VCaP (cell line): ENCODE results near the gene FOXR1.
A peak's percentile ranks its signal among the peaks of the same experiment; 100 is the strongest.

Source experiments
- H3K27ac ChIP-seq: fragments of 450-650 bp; 2 replicates; pipeline ENCODE4 v1.5.1; 2017
- TF ChIP-seq, protein P1 (sequence below): fragments of 450-650 bp; conservative IDR thresholded peaks from 2 replicates; pipeline ENCODE4 v1.5.1; 2017; ENCODE audit warnings: mild to moderate bottlenecking, moderate library complexity

Gene FOXR1

DNA sequence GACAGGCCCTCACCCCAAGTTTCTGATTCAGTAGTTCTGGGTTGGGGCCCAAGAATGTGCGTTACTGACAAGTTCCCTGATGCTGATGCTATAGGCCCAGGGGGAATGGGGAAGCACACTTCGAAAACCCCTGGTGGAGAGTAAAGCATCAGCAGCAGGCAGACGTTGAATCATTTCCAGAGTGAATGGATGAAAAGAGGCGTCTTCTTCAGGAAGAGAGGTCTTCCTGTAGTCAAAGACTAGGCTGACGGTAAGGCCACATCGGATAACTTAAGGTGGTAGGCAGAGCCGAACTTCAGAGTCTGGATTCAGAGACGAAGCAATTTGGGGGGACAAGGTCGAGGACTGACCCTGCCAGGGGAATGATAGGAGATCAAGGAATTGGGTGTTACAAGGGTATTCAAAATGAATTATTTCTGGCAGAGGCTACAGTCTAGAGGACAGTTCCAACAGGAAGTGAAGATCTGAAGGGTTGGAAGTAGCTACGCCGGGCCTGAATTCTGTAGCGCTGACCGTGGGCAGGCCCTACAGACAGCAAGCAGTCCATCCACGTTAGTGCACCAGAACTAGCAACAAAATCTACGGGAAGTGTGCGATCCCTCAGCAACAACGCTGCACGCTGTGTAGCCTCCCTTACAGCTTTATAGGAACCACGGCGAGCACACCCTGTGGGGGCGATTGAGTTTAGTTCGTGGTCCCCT lies 25.5 kb downstream of the FOXR1 start:
- peak overlapping the region; percentile 79 for H3K27ac ChIP-seq

DNA sequence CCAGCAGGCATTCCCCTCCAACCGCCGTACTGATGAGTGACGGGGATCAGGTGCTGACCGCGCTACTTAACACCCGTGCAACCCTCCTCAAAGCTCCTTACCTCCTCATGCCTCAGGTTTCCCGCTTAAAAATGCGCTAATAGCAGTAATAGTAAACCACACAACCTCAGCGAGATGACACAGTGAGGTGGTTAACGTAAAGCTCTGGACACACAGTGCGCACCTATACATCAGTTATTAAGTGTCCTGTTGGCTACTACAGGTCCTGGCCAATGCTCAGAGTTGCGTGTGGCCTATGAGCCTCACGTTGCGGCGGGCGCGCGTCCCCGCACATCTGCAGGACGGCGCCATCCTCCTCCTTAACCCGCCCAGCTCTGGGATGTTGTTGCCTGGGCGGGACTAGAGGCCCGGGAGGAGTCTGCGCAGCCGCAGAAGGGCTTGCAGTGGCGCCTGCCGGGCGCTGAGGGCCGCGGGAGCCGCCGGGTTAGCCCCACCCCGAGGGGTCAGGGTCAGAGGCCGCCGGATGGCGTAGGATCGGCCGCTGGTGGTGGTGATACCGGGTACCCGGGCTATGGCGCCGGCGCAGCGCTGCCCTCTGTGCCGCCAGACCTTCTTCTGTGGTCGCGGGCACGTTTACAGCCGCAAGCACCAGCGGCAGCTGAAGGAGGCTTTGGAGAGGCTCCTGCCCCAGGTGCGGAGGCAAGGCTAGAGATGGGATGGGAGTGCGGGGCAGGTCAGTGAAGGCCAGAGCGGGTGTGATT lies 26.2 kb downstream of the FOXR1 start, which contains the start of gene CENATAC:
Gene CENATAC (plus strand): TSS at position 512 of the 761 bp plus-strand sequence. CDS start 60 bp downstream, at position 572.
- TF ChIP-seq, protein P1, sequence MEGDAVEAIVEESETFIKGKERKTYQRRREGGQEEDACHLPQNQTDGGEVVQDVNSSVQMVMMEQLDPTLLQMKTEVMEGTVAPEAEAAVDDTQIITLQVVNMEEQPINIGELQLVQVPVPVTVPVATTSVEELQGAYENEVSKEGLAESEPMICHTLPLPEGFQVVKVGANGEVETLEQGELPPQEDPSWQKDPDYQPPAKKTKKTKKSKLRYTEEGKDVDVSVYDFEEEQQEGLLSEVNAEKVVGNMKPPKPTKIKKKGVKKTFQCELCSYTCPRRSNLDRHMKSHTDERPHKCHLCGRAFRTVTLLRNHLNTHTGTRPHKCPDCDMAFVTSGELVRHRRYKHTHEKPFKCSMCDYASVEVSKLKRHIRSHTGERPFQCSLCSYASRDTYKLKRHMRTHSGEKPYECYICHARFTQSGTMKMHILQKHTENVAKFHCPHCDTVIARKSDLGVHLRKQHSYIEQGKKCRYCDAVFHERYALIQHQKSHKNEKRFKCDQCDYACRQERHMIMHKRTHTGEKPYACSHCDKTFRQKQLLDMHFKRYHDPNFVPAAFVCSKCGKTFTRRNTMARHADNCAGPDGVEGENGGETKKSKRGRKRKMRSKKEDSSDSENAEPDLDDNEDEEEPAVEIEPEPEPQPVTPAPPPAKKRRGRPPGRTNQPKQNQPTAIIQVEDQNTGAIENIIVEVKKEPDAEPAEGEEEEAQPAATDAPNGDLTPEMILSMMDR: no peak
- H3K27ac ChIP-seq: peak within 1 kb of the TSS; percentile 79

More for the DNA sequence above, 25.5 kb downstream of the FOXR1 start:
- TF ChIP-seq, protein P1: 0 out of 2 replicates have a peak, but pooled peaks have one; percentile 16

DNA sequence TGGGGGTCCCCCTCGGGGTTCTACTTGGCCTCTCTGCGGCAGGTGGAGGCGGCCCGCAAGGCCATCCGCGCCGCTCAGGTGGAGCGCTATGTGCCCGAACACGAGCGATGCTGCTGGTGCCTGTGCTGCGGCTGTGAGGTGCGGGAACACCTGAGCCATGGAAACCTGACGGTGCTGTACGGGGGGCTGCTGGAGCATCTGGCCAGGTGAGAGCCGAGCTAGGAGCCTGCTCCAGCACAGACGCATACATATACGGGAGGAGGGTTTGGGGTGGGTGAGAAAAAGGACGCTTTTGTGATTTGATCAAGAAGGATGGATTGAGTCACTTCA lies 26.8 kb downstream of the FOXR1 start:
- TF ChIP-seq, protein P1: no peak
- peak overlapping the region; percentile 79 for H3K27ac ChIP-seq

GRCh38 chr11:118998822-118999221 lies 27.3 kb downstream of the FOXR1 start:
- H3K27ac ChIP-seq: peak overlapping the region; percentile 79
- TF ChIP-seq, protein P1: no peak

- TF ChIP-seq, protein P1: no peak
- no peak overlapping the region for H3K27ac ChIP-seq
These were observed 29.3 kb downstream of the FOXR1 start for GRCh38 chr11:119000906-119001305.

GRCh38 chr11:119006656-119007055 lies 35.1 kb downstream of the FOXR1 start:
- TF ChIP-seq, protein P1: no peak
- H3K27ac ChIP-seq: no peak overlapping the region

GRCh38 chr11:119011476-119012053 lies 40.0 kb downstream of the FOXR1 start:
- TF ChIP-seq, protein P1: no peak
- peak overlapping the region; percentile 7; the same call in 1 of the 2 replicates for H3K27ac ChIP-seq
